GM12878 (cell line): ENCODE measurements around the gene PBOV1.

Experiments
- CHD2 ChIP-seq: IDR thresholded peaks from 2 replicates; pipeline ENCODE4 v1.6.1; 2011; ENCODE audit warnings: low read depth, low read length, improper control_type of control experiment, borderline replicate concordance
- CTCF ChIP-seq, 3 experiments: IDR thresholded peaks in 2 of 3; conservative IDR thresholded peaks in 1 of 3; 2 replicates each; pipeline ENCODE4 v1.5.1; 2011; ENCODE audit warnings: low read depth in 3 of 3, low read length in 3 of 3, mild to moderate bottlenecking in 3 of 3, control low read depth in 2 of 3, moderate library complexity in 2 of 3, inconsistent platforms in 1 of 3, mixed read lengths in 1 of 3; ENCODE audit not compliant: control insufficient read depth in 2 of 3, insufficient read depth in 1 of 3; ENCODE audit errors: extremely low read depth in 1 of 3
- E2F4 ChIP-seq: IDR thresholded peaks from 2 replicates; pipeline ENCODE4 v1.6.1; 2012; ENCODE audit warnings: low read depth, low read length, improper control_type of control experiment
- GABPA ChIP-seq: IDR thresholded peaks from 2 replicates; pipeline ENCODE4 v1.6.1; 2014; ENCODE audit warnings: antibody characterized with exemption, low read depth, mild to moderate bottlenecking, inconsistent platforms
- IRF3 ChIP-seq: fragments of 450-650 bp; IDR thresholded peaks from 2 replicates; pipeline ENCODE4 v1.6.1; 2014; ENCODE audit warnings: mild to moderate bottlenecking
- RFX5 ChIP-seq: IDR thresholded peaks from 2 replicates; pipeline ENCODE4 v1.6.1; 2011; ENCODE audit warnings: low read depth, low read length, improper control_type of control experiment
- TCF12 ChIP-seq: IDR thresholded peaks from 2 replicates; pipeline ENCODE4 v1.6.1; 2011; ENCODE audit warnings: low read depth, mild to moderate bottlenecking, low read length
- USF1 ChIP-seq: IDR thresholded peaks from 2 replicates; pipeline ENCODE4 v1.6.1; 2011; ENCODE audit warnings: borderline replicate concordance, low read depth, mild to moderate bottlenecking, moderate library complexity, mixed read lengths, low read length; ENCODE audit not compliant: insufficient read depth; ENCODE audit errors: extremely low read length
- ZBTB11 ChIP-seq: fragments of 450-650 bp; formaldehyde crosslinking; IDR thresholded peaks from 2 replicates; pipeline ENCODE4 v1.5.0; 2022; ENCODE audit warnings: mild to moderate bottlenecking, missing genetic modification characterization
- ZNF592 ChIP-seq: fragments of 450-650 bp; IDR thresholded peaks from 2 replicates; pipeline ENCODE4 v1.6.1; 2017; ENCODE audit warnings: mild to moderate bottlenecking, moderate library complexity
- ZSCAN29 ChIP-seq: fragments of 450-650 bp; IDR thresholded peaks from 2 replicates; pipeline ENCODE4 v1.6.1; 2017; ENCODE audit warnings: mild to moderate bottlenecking, moderate library complexity

GRCh38 chr6:138215093-138215782, 3.1 kb downstream of the PBOV1 start:
- no peak for TF ChIP-seq ZSCAN29
- TF ChIP-seq TCF12, result no peak
- no peak for TF ChIP-seq CTCF (IDR thresholded peaks at IDR 0.05 in 2 of 3, conservative IDR thresholded peaks at IDR 0.05 in 1 of 3; ENCODE audit: control insufficient read depth in 2 of 3, extremely low read depth in 1 of 3, insufficient read depth in 1 of 3, low read depth in 3 of 3, low read length in 3 of 3)
- no peak for TF ChIP-seq IRF3
- no peak for TF ChIP-seq USF1
- TF ChIP-seq GABPA, result no peak
- TF ChIP-seq CHD2, result no peak
- TF ChIP-seq ZBTB11 (CRISPR knock-in tag), result no peak
- TF ChIP-seq ZNF592, result no peak
- TF ChIP-seq RFX5, result no peak
- no peak for TF ChIP-seq E2F4
